ENCODE results near the gene OIT3.
"Not testable (repeated sequence)": the region's sequence is repeated elsewhere in the genome, so short reads cannot be mapped to it uniquely, and the experiment has no call there.

The OIT3 gene

GRCh38 chr10:72904806-72905205 is 11.3 kb downstream of the OIT3 start:
- DNase-seq, result no peak

- no peak for DNase-seq
Observed at GRCh38 chr10:72906446-72906845, 12.9 kb downstream of the OIT3 start.

GRCh38 chr10:72910705-72911104 is 17.2 kb downstream of the OIT3 start:
- no peak for DNase-seq

- DNase-seq, result no peak
Observed at GRCh38 chr10:72911758-72912157, 18.2 kb downstream of the OIT3 start.

GRCh38 chr10:72912736-72913135 is 19.2 kb downstream of the OIT3 start:
- no peak for DNase-seq

GRCh38 chr10:72913287-72913686 is 19.7 kb downstream of the OIT3 start:
- DNase-seq, result no peak

- not testable (repeated sequence) for DNase-seq
Observed at GRCh38 chr10:72917201-72917600, 23.7 kb downstream of the OIT3 start.

GRCh38 chr10:72917803-72918332 is 24.3 kb downstream of the OIT3 start:
- not testable (repeated sequence) for DNase-seq

GRCh38 chr10:72918352-72918751 is 24.8 kb downstream of the OIT3 start:
- no peak for DNase-seq

- not testable (repeated sequence) for DNase-seq
Observed at GRCh38 chr10:72921147-72921683, 27.7 kb downstream of the OIT3 start.

- no peak for DNase-seq
Observed at GRCh38 chr10:72924351-72924750, 30.8 kb downstream of the OIT3 start.

- DNase-seq, result no peak
Observed at GRCh38 chr10:72925951-72926465, 32.5 kb downstream of the OIT3 start.

- no peak for DNase-seq
Observed at GRCh38 chr10:72927485-72927884, 33.9 kb downstream of the OIT3 start.

- DNase-seq, result no peak
Observed at GRCh38 chr10:72928798-72929197, 35.3 kb downstream of the OIT3 start.

GRCh38 chr10:72930276-72930675 is 36.7 kb downstream of the OIT3 start:
- DNase-seq, result no peak

GRCh38 chr10:72932259-72933015 is 38.9 kb downstream of the OIT3 start:
- no peak for DNase-seq

GRCh38 chr10:72935361-72935760 is 41.8 kb downstream of the OIT3 start:
- no peak for DNase-seq

GRCh38 chr10:72943498-72944234 is 50.1 kb downstream of the OIT3 start:
- DNase-seq, result no peak

GRCh38 chr10:72946963-72947362 is 53.4 kb downstream of the OIT3 start:
- no peak for DNase-seq

- no peak for DNase-seq
Observed at GRCh38 chr10:72948762-72949161, 55.2 kb downstream of the OIT3 start.

- DNase-seq, result no peak
Observed at GRCh38 chr10:72951760-72952159, 58.2 kb downstream of the OIT3 start.

GRCh38 chr10:72952189-72952588 is 58.6 kb downstream of the OIT3 start:
- no peak for DNase-seq

GRCh38 chr10:72952642-72953158 is 59.2 kb downstream of the OIT3 start:
- no peak for DNase-seq
